Erythroblast (primary cell): Measurements from ENCODE around the gene INHBB.
"Not testable (repeated sequence)": the region's sequence is repeated elsewhere in the genome, so short reads cannot be mapped to it uniquely, and the experiment has no call there.

Experiments
- DNase-seq, 2 experiments: peaks; one replicate each; lab custom pipeline; 2025; lab: John Stamatoyannopoulos, UW
- GATA1 ChIP-seq: IDR thresholded peaks from 2 replicates; pipeline ENCODE4 v1.6.1; 2011; ENCODE audit warnings: low read depth, mild to moderate bottlenecking, control low read depth, low read length, moderate library complexity
- POLR2A ChIP-seq: IDR thresholded peaks from 2 replicates; pipeline ENCODE4 v1.6.1; 2011; ENCODE audit warnings: mild to moderate bottlenecking, low read length

INHBB gene

DNA sequence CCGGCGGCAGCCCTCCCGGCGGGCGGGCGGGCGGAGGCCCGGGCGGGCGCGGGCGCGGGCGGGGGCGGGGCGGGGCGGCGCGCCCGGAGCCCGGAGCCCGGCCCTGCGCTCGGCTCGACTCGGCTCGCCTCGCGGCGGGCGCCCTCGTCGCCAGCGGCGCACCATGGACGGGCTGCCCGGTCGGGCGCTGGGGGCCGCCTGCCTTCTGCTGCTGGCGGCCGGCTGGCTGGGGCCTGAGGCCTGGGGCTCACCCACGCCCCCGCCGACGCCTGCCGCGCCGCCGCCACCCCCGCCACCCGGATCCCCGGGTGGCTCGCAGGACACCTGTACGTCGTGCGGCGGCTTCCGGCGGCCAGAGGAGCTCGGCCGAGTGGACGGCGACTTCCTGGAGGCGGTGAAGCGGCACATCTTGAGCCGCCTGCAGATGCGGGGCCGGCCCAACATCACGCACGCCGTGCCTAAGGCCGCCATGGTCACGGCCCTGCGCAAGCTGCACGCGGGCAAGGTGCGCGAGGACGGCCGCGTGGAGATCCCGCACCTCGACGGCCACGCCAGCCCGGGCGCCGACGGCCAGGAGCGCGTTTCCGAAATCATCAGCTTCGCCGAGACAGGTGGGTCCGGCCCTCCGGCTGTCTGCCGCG is at the start of gene INHBB:
Gene INHBB (plus strand): TSS at position 111 of the 641 bp plus-strand sequence. CDS start 53 bp downstream, at position 164.
- DNase-seq: no peak
- TF ChIP-seq POLR2A: no peak
- no peak for TF ChIP-seq GATA1

DNA sequence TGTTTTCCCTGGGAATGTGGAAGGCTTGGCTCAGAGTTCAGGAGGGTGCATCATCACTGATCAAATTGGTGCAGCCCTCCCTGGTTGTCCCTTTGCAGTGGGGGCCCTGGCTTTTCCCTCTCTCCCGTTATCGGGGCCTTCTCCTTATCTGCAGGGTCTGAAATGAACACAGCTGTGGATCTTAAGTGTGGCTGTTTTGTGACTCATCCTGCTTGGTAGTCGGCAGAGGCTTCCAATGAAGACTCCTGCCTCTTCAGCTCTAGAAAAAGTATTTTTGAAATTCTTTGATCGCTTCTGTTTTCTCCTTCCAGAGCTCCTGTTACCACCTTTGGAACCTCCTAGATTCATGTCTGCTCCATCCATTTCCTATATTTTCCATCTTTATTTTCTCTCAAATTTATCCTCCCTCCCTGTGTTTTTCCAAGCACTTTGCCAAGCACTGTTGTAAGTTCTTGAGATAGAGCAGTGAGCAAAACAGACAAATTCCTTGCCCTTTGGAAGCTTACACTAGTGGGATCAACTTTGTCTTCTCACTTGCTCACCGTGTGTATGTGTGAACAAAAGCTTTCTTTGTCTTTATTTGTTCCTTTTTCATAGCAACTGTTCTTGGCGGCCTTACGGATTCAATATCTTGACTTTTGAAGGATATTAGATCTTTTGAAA is 47.6 kb upstream of the INHBB start:
- DNase-seq: peak; percentile 21 to 44
- no peak for TF ChIP-seq GATA1

DNA sequence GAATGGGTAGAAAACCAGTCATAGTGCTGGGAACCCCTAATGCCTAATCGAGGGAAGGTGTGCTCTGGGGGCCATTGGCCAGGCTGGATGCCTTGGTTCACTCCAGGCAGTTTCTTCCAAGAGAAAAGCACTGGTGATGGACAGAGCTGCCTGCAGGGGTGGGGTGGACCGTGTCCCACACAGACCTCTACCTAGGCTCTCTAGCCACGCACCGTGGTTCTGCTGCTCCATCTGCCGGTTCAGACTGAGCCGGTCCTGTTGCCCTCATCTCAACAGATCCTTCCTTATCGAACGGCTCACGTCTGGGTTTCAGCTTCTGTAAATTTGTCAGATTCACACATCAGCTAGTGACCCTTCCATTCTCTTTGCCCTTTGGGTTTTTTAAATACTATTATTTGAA is 46.9 kb upstream of the INHBB start:
- TF ChIP-seq POLR2A: no peak
- DNase-seq: no peak

DNA sequence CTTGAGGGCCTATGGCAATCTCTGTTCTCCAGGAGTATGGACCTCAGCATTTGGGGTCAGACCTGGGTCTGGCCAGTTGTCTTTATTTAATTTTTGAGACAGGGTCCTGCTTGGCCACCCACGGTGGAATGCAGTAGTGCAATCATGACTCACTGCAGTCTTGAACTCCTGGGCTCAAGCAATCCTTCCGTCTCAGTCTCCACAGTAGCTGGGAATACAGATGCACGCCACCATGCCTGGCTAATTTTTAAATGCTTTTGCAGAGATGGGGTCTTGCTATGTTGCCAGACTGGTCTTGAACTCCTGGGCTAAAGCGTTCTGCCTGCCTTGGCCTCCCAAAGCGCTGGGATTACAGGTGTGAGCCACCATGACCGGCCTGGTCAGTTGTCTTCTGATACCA is 46.4 kb upstream of the INHBB start:
- no peak for DNase-seq
- TF ChIP-seq POLR2A: no peak
- no peak for TF ChIP-seq GATA1

DNA sequence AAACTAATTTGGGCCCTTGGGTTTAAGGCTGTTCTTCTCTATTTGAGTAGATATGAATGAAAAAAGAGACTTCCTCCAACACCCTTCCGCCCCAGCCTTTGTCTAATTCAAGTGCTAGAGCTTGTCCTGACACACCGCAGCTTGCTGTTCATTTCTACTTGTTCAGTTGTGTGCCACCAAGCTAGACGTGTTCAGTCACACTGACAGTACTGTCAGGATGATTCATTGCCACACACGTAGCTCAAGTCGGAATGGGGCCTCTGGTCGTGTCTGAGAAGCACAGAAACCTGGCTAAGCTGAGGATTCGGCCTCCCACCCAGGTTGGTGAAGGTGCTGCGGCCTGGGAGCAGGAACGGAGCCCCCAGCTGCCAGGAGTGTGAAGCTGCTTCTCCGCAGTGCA is 45.6 kb upstream of the INHBB start:
- TF ChIP-seq GATA1: no peak
- no peak for TF ChIP-seq POLR2A
- no peak for DNase-seq

DNA sequence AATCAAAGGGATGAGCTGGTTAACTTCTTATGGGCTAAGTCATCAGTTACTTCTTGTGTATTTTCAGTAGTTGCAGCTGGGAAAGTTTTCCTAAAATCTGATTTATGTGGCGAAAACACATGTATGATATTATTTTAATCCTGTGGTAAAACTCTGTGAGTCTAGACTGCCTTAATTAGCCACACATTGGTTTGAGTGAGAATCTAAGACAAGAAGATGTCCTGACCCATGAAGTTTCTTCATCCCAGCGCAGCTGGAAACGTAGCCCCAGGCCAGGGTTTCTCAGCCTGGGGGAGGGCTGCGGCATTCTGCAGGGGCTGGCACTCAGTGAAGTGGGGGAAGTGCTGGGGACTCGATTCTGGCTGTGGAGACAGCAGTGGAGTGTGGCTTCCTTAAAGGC is 44.7 kb upstream of the INHBB start:
- no peak for TF ChIP-seq GATA1
- no peak for TF ChIP-seq POLR2A
- no peak for DNase-seq

DNA sequence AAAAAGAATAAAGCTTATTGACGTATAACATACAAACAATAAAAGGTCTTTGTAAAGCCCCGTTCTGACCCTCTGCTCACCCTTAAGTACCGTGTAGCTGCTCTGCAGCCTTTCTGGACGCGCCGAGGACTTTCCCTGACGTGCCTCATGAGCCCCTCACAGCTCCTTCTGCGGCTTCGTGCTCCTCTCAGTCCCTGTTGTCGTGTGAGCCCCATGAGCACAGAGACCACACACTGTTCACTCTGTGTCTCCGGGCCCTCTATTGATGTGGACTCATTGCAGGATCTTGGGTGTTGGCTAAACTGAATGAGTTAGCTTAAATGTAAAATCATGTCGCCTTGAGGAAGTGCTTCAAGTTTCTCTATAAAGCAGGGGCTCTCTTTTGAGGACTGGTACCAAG is 43.6 kb upstream of the INHBB start:
- TF ChIP-seq GATA1 (no peak), POLR2A (no peak)
- DNase-seq: peak in 1 of 2 experiments; percentile 5

DNA sequence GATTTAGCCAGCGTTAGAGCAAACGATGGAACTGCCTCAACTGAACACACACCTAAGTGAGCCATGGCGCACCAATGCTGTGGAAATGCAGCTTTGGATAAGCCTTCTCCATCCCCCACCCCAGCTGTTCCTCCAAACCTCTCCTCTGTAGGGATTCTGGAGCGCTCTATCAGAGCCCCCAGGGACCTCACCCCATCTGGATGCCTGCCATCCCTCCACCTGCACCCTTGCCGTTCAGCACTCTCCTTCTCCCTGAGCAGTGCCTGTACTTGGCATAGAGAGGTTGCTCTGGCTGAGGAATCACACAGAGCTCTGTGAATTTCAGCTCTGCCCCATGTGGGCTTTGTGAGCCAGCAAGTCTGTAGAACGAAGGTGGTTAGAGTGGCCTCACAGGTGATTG is 42.8 kb upstream of the INHBB start:
- TF ChIP-seq GATA1: no peak
- no peak for TF ChIP-seq POLR2A
- no peak for DNase-seq

DNA sequence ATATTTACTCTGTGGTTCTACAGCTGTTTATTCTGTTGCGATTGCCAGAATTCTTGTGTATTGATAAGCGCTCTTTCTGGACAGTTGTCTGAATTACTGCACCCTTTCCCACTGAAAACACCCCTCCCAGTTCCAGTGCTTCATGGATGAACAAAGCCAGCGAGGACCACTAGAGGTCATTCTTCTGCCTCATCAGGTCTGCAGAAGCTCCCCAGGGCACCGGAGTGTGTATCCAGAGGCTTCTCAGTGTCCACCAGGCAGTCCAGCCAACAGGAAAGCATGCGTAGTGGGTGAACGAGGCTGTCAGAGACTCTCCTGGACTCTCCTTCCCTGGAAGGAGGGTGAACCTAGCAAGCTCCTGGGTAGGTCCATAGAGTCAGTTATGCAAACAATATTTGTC is 40.6 kb upstream of the INHBB start:
- no peak for TF ChIP-seq POLR2A
- TF ChIP-seq GATA1: no peak
- DNase-seq: peak; percentile 4 to 17

DNA sequence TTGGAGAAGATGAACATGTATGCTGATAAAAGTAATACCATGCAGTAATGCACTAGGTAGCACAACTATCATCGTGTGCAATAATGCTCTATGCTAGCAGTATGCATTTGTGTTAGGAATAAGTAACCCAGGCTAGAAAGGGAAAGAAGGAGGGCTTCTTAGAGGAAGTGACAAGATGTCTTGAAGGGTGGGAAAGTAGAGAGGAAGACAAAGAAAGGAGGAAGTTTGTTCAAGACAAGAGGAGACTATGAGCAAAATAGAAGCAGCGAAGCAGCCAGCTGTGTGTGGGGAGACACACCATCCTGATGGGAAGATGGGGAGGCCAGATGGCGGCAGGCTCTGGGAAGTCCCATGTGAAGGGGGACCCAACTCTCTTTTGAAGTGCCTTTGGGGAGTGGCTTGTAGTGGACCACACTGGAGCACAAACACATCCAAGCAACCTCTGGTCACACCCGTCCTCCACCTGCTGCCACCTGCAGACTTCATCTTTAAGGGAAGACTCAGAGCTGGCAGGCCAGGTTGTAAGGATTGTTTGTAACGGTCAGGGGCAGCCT is 39.9 kb upstream of the INHBB start:
- TF ChIP-seq GATA1: no peak
- no peak for TF ChIP-seq POLR2A
- DNase-seq: no peak

DNA sequence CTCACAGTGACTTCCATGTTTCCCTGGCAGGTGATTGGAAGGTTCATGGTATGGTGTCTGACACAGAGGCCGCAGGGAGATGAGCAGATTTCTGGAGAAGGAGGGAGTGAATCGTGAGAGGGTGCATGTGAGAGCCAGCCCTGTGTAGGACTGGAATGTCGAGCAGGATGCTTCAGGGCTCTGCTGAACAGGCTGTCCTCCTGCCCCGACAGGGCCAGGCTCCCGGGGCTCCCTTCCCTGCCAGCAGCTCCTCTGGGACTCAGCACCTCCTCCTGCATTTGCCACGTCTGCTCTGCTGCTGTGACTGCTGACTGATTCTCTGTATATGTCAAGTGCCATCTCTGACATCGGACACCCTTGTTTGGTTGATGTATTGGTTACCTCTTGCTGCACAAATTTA is 38.5 kb upstream of the INHBB start:
- TF ChIP-seq POLR2A (no peak), GATA1 (no peak)
- DNase-seq: no peak

DNA sequence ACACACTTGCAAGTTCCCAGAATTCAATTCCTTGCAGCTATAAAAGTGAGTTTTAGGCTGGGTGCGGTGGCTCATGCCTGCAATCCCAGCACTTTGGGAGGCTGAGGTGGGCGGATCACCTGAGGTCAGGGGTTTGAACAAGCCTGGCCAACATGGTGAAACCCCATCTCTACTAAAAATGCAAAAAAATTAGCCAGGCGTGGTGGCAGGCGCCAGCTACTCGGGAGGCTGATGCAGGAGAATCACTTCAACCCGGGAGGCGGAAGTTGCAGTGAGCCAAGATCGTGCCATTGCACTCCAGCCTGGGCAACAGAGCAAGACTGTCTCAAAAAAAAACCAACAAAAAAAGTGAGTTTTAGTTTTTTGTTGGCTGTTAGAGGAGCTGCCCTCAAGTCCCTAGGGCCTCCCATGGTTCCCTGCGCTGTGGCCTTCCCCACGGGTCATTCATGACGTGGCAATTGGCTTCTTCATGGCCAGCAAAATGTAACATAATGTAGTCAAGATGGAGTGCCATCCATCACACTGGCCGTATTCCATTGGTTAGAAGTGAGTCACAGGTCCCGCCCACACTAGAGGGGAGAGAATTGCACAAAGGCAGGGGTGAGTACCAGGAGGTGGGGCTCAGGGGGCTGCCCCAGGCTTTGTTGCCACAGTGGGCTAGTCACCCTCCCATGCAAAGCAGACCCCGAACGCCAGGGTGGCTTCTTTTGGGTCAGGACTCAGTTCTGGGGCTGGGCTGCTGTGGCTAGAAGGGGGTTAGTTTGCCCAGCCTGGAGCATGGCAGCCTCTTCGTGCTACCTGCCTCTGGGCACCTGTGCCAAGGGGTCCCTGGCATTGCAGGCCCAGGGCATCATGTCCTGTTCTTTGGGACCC is 37.7 kb upstream of the INHBB start:
- no peak for DNase-seq
- TF ChIP-seq GATA1: no peak
- no peak for TF ChIP-seq POLR2A

DNA sequence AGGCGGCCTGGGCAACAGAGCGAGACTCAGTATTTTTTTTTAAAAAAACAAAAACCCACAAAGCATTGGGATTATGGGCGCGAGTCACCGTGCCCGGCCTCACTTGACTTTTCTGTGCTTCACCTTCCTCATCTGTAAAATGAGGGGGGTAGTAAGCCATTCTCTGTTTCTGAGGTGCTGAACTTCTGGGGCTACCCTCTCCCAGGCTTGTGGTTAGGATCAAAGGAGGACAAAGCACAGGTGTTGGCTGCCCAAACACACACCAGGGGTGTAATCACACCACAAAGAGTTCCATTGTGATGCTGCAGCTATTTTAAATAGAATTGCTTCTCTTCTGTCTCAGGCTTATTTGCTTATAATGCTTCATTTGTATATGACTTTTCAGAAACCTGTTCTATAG is 35.8 kb upstream of the INHBB start:
- no peak for DNase-seq
- no peak for TF ChIP-seq GATA1
- TF ChIP-seq POLR2A: no peak

DNA sequence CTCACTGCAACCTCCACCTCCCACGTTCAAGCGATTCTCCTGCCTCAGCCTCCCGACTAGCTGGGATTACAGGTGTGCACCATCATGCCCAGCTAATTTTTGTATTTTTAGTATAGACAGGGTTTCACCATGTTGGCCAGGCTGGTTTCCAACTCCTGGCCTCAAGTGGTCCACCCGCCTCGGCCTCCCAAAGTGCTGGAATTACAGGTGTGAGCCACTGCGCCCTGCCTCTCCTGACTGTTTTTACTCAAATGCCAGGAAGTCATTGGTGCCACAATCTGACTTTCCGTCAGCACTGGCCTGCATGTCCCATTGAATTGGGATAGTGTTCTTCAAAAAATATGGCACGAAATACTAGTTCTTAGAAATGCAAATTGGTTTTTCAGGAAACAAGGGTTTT is 35.1 kb upstream of the INHBB start:
- DNase-seq: not testable (repeated sequence)
